NOMO-1 treated with dmso at 0.1 percent for 144 hours (cell line): ENCODE measurements around the gene KIF3A.

Source experiments
- DNase-seq: peaks from one replicate; lab custom pipeline; 2025; ENCODE audit not compliant: unreplicated experiment; lab: John Stamatoyannopoulos, UW

KIF3A gene

DNA sequence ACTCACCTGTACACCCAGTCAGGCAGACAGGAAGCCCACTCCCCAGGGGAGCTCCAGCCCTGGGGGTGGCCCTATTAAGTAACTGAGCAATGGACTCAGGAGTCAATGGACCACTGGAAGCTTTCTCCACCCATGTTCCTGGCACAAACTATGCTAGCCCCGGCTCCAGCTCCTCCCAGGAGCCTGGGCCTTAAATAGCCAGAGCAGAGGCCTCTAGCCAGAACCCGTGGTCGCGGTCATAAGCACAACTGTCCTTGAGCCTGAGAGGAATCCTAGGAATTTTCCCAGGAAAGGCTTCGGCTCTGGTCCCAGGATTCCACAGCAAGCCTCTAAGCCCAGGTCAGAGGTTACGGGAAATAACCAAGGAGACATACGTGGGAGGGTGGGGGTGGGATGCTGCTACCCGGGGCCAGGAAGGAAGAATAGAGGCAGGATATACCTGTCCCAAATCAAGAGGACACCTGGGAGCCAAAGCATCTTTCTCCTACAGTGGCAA lies 34.2 kb upstream of the KIF3A start:
- no peak for DNase-seq

DNA sequence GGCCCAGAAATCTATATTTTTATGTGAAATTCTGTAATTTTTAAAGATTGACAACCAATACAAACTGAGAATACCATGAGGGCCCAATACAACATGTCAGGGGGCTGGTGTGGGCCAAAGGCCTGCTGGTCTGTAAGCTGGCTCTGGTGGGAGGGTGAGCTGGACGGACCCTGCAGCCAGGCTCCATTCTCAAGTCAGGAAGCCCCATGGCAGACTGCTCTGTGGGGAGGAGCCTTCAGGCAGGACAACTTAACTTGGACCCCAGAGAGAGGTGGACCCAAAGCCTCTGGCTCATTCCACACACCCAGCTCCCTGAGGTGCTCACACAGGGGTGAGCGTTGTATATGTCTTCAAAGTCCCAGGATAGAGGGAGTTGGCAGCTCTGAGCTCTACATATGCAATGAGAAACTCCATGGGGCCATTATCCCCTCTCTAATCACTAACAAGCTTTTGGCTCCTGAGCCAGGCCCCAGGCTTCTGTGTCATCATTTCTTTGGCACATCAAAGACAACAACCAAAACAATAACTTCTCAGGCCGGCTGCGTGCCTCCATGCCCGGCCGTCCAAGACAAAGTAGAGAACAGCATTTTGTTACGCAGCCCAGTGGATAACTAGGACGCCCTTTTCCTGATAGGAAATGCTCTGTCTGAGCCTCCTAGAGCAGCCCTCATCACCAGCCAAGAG lies 33.3 kb upstream of the KIF3A start:
- DNase-seq = no peak

DNA sequence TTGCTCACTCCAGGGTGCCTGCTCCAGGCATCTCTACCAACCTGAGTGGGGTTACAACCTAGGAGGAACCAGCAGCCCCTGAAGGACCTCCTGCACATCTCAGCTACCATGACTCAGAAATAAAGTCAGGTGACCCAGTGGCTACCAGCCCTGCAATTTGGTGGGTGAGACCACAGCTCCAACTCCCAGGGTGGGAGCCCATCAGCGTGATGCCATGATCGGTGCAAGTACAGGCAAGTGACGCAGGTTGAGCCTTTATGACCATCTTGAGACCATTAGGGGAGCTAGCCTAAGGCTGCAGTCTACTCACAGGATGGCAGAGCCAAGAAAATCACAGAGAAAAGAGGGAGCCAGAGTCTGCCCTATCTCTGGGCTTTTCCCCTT lies 31.1 kb upstream of the KIF3A start:
- DNase-seq = no peak

DNA sequence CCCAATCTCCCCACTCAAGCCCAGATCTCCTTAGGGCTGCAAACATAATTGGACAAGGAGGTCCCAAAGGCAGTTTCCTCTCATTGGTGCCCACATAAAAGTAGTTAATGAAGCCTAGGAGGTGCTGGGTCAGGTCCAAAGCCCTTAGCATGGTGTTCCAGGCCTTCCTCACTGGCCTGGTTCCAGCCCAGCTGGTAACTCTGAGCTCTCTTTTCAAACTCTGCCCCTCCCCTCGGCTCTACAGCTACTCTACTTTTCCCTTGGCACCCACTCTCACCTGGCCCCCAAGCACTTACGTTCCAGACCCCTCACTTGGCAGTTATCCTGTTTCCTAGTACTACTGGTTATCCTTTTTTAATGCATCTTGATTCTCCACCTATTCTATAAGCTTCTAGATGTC lies 29.8 kb upstream of the KIF3A start:
- no peak for DNase-seq

DNA sequence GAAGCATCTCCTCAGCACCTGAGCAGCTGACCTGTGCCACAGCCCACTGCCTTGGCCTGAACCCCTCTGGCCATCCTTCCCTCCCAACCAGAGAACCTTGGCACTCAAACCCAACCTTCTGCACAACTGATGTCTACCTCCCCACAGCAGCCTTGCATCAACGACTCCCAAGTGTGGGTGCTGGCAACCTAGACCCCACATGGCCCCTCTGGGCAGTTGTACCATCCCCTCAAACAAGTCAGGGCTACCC lies 29.4 kb upstream of the KIF3A start:
- DNase-seq = no peak

DNA sequence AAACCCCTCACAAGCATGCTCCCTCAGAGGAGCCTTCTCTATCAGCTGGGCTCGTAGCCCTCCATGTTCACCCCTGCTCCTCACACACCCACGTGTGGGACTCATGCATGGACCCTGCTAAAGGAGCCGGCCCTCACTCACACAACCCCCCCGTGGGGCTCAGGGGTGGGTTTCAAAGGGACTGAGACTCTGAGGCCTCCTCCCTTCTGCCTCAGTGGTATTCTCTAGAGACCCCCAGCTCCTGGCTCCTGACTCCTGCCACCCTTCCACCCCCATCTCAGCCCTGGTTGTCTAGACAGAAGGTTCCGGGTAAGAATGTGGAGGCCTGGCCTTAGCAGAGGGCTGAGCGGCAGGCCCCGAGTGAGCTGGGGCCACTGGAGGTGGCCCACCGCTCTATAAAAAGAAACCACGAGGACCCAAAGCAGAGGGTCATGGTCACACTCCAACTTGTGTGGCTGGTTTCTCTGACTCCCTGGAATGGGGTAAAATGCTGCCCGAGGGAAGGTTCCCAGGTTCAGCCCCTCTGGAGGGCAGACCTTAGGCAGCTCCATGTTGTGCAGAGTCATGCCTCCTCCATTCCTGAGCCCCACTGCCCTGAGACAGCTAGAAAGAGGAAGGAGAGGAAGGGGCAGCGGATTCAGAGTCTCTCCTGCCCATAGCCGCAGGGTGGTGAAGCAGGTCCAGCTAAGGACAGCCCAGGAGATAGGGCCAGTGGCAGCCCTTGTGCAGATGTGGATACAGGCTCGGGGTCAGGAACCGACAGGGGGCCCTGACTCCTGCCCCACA lies 28.9 kb upstream of the KIF3A start:
- DNase-seq = no peak

DNA sequence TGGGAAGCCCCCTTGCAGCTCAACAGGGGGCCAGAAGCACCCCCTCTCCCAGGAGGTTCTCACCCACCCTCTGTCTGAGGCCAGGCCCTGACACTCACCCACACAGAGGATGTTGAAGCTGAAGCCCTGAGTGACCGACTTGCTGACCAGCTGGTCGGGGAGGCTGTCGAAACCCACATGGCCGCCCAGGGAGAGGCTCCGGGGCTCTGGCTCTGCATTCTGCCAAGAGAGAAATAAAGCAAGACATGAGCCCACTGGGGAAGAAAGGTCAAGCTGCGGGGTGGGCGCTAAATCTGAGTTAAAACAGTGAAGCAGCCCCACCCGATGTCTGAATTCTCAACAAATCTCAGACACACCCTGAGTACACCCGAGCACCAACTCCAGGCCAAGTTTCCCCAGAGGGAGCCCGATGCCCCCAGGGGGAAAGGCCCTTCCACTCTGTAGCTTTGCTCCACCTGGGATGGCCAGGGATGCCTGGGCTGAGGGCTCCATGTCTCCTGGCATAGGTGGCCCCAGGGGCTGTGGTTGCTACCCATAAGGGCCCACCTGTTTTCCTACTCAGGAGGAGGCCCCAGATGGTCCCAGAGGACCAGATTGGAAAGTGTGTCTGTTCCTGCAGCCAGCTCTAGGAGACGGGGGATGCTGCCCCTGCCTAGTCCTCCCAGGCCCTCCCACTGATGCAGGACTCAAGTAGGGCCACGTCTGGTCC lies 28.1 kb upstream of the KIF3A start:
- no peak for DNase-seq

DNA sequence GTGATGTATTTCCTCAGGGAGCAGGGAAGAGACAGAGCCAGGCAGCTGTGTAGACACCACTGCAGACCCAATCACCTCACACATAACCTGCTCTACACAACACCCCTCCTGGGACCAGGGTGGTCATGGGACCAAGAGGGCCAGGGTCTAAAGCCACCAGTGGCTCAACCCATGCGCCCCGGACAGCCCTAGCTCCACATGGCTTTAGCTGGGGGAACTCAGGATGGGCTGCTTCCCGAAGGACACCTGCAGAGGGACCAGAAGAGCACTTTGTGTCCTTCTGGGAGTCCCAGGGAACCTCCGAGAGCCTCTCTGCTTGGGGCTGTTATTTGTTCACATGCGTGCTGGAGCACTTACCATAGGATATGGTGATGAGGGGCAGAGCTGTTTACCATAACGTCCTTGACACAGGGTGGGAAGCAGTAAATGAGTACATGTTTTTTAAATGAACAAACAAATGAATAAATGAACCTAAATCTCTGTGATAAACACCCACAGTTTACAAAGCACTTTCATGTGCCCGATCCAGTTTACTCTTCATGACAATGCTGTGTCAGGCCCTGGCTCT lies 27.4 kb upstream of the KIF3A start:
- DNase-seq = no peak

DNA sequence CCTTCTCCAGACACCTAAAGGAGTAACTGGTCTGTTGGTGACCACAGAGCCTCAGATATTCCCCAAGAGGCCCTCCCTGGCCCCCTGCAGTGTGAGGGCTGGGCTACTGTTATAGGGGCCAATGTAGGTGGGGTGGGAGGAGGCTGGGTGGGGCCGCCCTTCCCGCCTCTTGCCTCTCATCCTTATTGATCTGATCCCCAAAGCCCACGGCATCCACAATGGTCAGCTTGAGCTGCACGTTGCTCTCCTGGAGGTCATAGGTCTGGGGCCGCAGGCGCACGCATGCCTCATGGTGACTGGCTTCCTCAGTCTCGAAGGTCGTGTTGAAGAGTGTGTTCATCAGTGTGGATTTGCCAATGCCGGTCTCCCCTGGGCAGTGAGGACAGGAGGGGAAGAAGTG lies 26.7 kb upstream of the KIF3A start:
- no peak for DNase-seq

DNA sequence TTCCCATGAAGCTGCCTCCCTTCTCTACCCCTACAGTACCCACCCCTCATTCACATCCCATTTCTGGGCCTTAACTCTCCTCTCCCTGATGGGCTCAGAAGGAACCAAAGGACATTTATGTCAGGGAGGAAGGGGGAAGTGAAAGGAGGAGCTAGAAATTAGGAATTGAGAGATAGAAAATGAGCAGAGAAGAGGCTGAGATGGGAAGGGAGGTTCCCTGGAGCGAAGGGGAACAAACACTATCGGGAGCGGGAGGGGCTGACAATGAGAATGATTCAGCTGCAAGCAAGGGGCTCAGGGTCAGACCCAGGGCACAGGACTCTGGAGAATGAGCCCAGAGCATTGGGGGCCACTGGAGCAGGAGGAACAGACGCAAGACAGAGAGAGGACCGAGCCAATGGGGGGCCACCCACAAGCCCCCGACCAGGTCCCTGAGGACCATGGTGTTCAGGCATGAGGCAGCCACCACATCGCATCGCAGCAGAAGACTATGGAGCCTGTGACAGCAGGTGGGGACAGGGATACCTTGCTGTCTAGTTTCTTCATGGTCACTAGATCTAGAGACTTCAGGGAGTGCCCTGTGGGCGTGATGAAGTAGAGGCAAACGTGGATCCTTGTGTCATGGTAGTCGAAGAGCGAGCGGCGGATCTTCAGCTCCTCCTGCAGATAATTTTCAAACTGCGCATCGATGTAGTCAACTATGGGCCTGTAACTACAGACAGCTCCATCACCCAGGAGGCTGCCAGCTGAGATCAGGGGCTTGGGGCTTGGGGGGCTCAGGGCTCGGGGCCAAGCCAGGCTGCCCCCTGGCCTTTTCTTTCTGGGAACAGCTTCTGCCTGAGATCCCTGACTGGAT lies 26.1 kb upstream of the KIF3A start:
- no peak for DNase-seq

DNA sequence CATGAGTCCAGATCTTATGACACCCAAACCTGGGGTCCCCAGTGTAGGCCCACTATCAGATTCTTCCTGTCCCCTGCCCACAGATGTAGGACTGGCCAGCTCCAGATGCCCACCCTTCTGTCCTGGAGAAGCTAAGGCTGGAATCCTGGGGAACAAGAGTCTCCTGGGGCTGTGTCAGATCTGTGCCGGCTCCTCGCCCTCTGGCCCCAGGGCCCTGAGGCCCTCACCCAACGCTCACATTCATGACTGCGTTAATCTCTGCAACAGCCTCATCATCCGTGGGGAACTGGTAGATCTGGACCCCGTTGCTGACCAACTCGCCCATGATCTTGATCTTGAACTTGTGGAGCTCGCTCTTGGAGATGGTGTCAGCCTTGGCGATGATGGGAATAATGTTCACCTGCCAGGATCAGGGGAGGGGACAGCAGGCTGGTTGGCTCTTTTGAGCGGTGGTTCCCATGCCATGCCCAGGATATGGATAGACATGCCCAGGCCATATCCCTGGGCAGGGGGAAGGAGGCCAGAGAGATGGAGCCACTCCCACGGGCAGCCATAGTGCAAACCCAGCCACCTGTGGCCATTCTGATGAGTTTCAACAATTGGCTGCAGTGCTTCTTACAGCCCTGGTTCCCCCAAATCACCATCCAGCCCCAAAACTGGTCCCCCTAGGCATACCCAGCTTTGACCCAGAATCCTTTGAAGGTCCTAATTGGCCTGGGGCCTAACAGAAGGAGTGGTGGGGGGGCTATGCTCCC lies 25.1 kb upstream of the KIF3A start:
- no peak for DNase-seq

DNA sequence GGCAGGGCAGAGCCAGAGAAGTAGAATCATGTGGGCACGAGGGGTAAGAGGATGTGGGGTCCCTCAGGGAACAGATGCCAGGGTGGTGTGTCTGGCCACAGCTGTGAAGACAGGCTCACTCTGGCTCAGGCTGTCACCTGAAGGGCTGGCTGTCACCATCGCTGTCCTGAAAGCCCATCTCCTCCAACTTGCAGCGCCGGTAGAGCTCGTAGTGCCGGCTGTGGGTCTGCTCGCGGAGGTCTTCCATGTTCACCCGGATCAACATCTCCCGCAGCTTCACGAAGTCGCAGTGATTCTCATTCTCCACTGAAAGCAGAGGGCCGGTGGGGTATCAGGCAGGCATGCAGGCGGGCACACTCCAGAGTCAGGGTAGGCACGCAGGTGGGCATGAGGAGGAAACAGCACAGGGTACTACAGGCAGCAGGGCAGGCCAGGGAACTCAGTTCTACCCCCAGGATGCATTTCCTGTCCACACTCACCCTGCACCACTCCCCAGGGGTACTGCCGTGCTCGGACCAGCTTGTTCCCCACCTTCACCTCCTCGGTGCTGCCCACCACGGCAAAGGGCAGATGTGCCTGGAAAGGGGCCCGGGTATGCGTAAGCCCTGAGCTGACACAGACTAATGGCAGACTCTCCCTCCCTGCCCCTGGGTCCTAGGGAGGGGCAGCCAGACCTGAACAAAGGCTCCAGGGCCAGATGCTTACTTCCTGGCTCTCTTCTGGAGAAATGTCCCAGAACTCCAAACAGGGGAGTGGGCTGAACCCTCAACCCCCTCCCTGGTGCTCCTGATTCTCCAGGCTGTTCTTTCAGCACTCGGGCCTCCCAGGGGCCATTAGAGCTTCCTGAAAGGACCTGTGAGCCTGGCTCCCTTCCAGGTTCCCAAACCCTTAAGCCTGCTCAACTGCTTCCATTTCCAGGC lies 24.2 kb upstream of the KIF3A start:
- no peak for DNase-seq

DNA sequence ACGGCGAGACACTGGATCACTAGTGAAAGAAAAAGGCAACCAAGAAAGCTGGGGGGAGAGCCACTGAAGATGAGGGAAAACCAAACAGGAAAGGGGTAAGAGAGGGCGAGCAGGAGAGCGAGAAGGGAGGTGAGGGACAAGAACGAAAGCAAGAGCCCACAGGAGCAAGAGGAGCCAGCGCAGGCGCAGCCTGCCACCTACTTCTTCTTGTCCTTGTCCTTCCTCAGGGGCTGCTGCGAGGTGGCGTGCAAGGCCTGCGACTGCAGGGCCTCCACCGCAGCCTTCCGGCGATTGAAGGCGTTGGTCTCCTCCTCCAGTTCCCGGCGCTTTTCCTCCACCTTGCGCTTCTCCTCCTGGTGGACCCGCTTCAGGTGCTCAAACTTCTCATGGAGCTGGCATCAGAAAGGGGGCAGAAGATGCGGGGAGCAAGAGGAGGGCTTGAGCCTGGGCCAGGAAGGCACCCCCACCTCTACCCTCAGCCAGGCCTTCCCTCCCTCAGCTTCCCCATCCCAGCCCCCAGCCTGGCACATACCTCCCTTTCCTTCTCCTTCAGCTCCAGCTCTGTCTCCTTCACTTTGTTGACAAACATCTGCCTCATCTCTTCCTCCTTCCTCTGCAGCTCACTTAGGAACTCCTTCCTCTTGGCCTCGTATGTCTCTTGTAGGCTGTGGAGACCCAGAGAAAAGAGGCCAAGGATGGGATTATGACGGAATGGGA lies 23.4 kb upstream of the KIF3A start:
- DNase-seq = no peak

DNA sequence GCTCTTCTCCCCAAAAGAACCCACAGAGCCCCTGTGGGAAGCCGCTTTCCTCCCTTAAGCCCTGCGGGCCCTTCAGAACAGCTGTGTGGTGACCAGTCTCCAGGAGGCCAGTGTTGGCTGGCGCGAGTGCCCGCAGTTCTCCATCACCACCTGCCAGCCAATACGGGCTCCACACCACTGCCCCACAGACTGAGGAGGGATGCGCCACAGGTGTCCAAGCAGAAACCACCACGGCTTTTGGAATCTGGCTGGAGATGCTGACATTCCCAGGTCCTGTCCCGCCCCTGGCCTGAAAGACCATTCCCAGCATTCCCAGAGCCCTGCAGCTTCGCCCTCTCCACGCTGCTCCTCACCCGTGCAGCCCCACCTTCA lies 22.7 kb upstream of the KIF3A start:
- no peak for DNase-seq

DNA sequence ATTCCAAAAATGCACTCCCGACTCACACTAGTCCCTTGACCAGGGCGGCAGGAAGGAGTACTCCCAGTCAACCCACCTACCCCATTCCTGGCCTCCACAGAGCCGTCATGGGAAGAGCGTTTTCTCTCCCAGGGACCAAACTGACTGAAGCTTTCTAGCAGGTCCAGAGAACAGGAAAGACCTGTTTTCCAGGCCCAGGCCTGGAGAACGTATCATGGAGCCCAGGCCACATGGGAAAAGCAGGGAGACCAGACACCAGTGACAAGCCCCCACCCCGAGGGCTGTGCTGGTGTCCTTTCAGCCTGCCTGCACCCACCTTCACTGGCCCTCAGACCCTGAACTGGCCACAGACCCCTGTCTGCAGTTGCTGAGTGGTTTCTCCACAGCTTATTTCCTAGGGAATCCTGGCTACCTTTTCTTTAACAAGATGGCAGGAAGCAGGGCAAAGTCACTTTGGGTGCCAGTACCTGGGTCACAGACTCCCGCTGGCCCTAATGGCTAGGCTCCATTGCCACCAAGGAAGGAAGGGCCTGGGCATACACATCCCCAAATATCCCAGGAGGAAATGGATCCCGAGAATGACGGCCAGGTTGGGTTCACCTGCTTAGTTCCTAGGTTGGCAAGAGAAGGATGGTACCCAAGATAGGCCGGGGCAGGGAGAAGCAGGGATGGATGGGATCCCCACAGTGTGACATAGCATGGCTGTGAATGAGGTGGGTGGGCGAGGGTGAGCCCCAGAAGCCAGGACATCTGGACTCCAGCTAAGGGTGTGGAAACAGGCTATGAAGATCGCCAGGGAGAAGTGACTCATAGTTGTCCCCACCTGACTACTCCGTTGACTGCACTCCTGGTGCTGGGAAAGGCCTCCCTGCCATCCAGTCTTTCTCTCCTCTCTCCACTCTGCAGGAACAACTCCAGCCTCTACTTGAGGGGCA lies 22.0 kb upstream of the KIF3A start:
- DNase-seq = no peak

DNA sequence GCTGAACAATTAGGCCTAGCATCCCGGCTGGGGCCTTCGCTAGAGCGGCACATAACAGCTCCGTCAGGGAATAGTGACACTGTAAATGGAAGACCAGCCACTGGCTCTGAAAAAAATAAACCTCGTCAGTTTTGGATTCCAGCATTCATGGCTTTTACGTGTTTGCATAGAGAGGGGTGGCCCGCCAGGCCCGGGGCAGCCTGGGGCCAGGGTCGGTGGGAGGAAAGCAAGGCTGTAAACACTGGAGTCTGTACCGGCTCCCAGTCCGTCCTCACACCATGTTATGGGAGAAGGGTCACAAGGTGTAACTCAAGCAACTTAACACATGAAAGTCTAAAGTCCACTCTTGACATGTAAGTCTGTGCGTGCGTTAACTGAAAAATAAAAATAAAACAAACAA lies 21.1 kb upstream of the KIF3A start:
- no peak for DNase-seq

DNA sequence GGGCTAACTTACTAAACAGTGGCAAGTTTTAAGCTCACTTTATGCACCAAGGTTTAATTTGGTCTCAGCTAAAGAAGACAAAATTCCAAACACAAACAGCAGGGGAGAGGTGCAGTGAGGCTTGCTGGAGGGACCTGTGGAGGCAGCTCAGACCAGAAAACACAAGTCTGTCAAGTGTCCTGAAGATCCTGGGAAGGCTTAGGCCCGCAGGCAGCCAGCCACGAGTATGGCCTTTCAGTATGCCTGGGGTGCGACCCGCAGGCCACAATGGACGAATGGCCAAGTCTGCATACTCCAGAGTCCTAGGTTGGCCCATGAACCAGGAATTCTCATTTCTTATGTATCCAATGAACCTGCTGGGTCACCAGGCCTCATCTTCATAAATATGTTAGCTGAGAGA lies 19.2 kb upstream of the KIF3A start:
- no peak for DNase-seq

DNA sequence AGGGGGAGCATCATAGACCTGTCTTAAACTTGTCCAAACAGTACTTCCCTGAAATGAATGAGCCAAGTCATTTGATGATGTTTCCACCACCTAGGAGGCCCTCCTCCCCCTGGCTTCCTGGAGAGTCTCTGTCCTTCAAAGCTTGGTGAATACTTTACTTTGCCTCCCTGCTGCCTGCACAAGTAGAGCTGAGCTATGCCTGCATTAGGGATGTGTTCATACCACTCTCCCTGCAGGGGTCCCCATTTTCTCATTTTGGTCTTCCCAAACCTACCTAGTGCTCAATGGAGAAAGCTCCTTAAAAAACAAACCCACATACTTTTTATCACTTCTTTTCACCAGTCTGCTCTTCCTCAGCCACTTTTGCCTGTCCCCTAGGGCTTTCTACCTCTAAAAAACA lies 17.6 kb upstream of the KIF3A start:
- DNase-seq = no peak
